Measurements from ENCODE around the gene GRK5. TPM values are rescaled to one million over a fixed set of nuclear protein-coding genes. Genes with fewer than 3 reads are reported as not detected.
A peak's percentile ranks its signal among the peaks of the same experiment; 100 is the strongest.

Gene GRK5
- total and polyA plus RNA-seq, 2 donors from 2014 or later, result 7.3 to 18.7 TPM

GRCh38 chr10:119423510-119424257 lies 216.3 kb downstream of the GRK5 start:
- peak in 1 of 5 donors; percentile 1 for DNase-seq
- TF ChIP-seq CTCF (IDR thresholded peaks at IDR 0.05; ENCODE audit: borderline replicate concordance, extremely low read depth, insufficient read depth), result no peak
- H3K36me3 ChIP-seq (ENCODE audit: control insufficient read depth in 2 of 3, insufficient read depth in 3 of 3, low read length in 3 of 3), result peaks cover 10 to 15% (median 13%) of the 10 kb centered on the region in 3 donors

GRCh38 chr10:119424258-119424975 lies 217.0 kb downstream of the GRK5 start:
- FAIRE-seq (no peak), DNase-seq (no peak)
- peaks cover 10 to 13% (median 13%) of the 10 kb centered on the region in 3 donors for H3K36me3 ChIP-seq (ENCODE audit: control insufficient read depth in 2 of 3, insufficient read depth in 3 of 3, low read length in 3 of 3)
- no peak overlapping the region for H3K4me3 ChIP-seq (ENCODE audit: low read length in 3 of 3)
- H3K9me3 ChIP-seq (ENCODE audit: control insufficient read depth in 2 of 3, insufficient read depth in 1 of 3, low read length in 3 of 3), result peaks cover 0 to 6% (median 0%) of the 10 kb centered on the region in 3 donors
- no peaks in the 10 kb centered on the region for H3K4me1 ChIP-seq (ENCODE audit: control insufficient read depth in 2 of 3, insufficient read depth in 2 of 3, low read depth in 1 of 3, low read length in 3 of 3)
- no peaks in the 10 kb centered on the region for H3K27me3 ChIP-seq (ENCODE audit: control insufficient read depth, insufficient read depth, low read length)
- no peak overlapping the region for H3K27ac ChIP-seq (ENCODE audit: low read depth in 2 of 2, low read length in 2 of 2)
- no peak overlapping the region for H3K9ac ChIP-seq (ENCODE audit: low read length in 3 of 3)
- no peak for TF ChIP-seq CTCF (IDR thresholded peaks at IDR 0.05; ENCODE audit: borderline replicate concordance, extremely low read depth, insufficient read depth)
- intact Hi-C loops (cut with DNase I), result no loop called here

More at GRCh38 chr10:119423510-119424257, 216.3 kb downstream of the GRK5 start:
- Histone ChIP-seq H3K27ac (ENCODE audit: low read depth in 2 of 2, low read length in 2 of 2) (no peak overlapping the region), H3K4me3 (ENCODE audit: low read length in 3 of 3) (no peak overlapping the region), H3K4me1 (ENCODE audit: control insufficient read depth in 2 of 3, insufficient read depth in 2 of 3, low read depth in 1 of 3, low read length in 3 of 3) (no peaks in the 10 kb centered on the region), H3K9me3 (ENCODE audit: control insufficient read depth in 2 of 3, insufficient read depth in 1 of 3, low read length in 3 of 3) (peaks cover 0 to 6% (median 0%) of the 10 kb centered on the region in 3 donors), H3K9ac (ENCODE audit: low read length in 3 of 3) (no peak overlapping the region), H3K27me3 (ENCODE audit: control insufficient read depth, insufficient read depth, low read length) (no peaks in the 10 kb centered on the region)
- no peak for FAIRE-seq
- intact Hi-C loops (cut with DNase I), result no loop called here

GRCh38 chr10:119425102-119425880 lies 217.9 kb downstream of the GRK5 start:
- H3K36me3 ChIP-seq (ENCODE audit: control insufficient read depth in 2 of 3, insufficient read depth in 3 of 3, low read length in 3 of 3), result peaks cover 10 to 13% (median 12%) of the 10 kb centered on the region in 3 donors
- TF ChIP-seq CTCF (IDR thresholded peaks at IDR 0.05; ENCODE audit: borderline replicate concordance, extremely low read depth, insufficient read depth), result no peak
- no peak overlapping the region for H3K9ac ChIP-seq (ENCODE audit: low read length in 3 of 3)
- no peak overlapping the region for H3K27ac ChIP-seq (ENCODE audit: low read depth in 2 of 2, low read length in 2 of 2)
- FAIRE-seq (no peak), DNase-seq (no peak)
- peaks cover 0 to 6% (median 0%) of the 10 kb centered on the region in 3 donors for H3K9me3 ChIP-seq (ENCODE audit: control insufficient read depth in 2 of 3, insufficient read depth in 1 of 3, low read length in 3 of 3)
- intact Hi-C loops (cut with DNase I), result no loop called here
- no peaks in the 10 kb centered on the region for H3K4me1 ChIP-seq (ENCODE audit: control insufficient read depth in 2 of 3, insufficient read depth in 2 of 3, low read depth in 1 of 3, low read length in 3 of 3)
- no peaks in the 10 kb centered on the region for H3K27me3 ChIP-seq (ENCODE audit: control insufficient read depth, insufficient read depth, low read length)
- no peak overlapping the region for H3K4me3 ChIP-seq (ENCODE audit: low read length in 3 of 3)
